HG03060 (cell line): ENCODE measurements around the gene TRPM3.

Experiments
- ATAC-seq: cut with Tn5 transposase; IDR thresholded peaks from one replicate; pipeline ENCODE4 v1.9.1; 2021; ENCODE audit warnings: low read depth, moderate number of reproducible peaks; ENCODE audit not compliant: unreplicated experiment

The TRPM3 gene

DNA sequence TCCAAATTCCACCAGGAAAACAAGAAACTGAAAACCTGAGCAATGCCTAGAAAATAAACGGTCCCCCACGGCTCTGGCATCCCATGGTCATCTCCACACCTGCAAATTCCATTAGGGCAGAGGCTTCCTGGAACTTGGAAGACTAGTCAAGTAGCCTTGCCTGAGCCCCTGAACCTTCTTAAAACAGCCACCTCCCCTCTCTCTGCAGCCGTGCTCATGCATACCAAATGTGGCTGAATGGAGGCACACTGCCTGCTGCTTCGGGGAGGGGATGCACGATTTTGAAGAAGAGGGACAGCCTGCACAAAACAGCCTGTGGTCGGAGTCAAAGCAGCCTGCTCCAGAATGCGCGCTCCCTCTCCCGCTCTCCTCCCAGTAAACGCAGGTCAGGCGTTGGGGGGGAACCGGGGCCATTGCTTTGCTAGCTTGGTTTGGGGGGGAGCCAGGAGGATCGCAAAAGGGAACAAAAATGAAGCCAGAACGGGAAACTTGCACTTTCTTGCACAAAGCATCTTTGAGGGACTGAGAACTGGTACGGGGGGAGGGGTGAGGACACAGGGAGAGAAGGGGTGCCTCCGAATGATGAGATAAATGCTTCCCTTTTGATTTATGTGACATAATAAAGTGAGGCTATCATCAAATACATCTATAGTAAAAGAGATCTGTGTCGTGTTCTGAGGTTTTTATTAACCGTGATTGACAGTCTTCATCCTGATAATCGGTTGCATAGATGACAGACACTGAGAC lies at the start of gene TRPM3:
TSS of gene TRPM3 (minus strand) at position 347 of the 747 bp plus-strand sequence. CDS start at position 80, 267 bp downstream.
- ATAC-seq, result no peak

- no peak for ATAC-seq
These were observed 47.0 kb upstream of the TRPM3 start for GRCh38 chr9:71168418-71168817.

- ATAC-seq, result no peak
These were observed 40.7 kb upstream of the TRPM3 start for GRCh38 chr9:71162126-71162525.

GRCh38 chr9:71157731-71158130 lies 36.3 kb upstream of the TRPM3 start:
- no peak for ATAC-seq

DNA sequence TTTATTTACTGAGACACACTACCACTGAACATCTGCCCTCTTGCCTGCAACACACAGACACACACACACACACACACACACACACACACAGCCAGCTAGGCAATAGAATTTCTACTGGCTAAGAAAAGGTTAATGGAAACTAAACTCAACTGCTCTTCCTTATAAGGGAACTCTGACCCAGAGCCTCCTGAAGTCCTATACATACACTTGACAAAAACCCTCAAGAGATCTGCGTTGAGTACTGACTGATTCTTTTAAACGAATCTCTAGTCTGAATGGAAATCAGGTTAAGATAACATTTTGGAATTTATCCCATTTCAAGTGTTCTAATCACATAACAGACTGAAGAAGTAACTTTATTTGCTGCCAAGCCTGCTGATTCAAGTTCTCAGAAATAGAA lies 25.9 kb upstream of the TRPM3 start:
- no peak for ATAC-seq

DNA sequence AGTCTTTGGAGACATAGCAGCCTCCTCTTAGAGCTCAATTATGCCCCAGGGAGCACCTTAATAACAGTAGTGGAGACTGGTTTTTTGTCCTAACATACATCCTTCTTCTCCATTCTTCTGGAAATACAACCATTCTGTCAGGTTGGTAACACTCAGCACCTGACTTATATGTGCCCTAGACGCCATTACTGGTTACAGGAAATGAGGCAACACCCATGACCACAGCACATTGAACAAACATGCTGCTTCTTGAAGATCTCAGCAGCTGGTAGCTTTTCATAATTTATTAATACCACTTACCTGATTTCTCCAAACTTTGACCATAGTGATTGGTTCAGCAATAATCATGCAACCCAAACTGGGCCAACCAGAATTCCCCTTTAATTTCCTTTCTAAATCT lies 25.1 kb upstream of the TRPM3 start:
- ATAC-seq, result no peak

- ATAC-seq, result no peak
These were observed 23.8 kb upstream of the TRPM3 start for GRCh38 chr9:71145179-71145578.

GRCh38 chr9:71144495-71144894 lies 23.1 kb upstream of the TRPM3 start:
- no peak for ATAC-seq

GRCh38 chr9:71136696-71137095 lies 15.3 kb upstream of the TRPM3 start:
- no peak for ATAC-seq

DNA sequence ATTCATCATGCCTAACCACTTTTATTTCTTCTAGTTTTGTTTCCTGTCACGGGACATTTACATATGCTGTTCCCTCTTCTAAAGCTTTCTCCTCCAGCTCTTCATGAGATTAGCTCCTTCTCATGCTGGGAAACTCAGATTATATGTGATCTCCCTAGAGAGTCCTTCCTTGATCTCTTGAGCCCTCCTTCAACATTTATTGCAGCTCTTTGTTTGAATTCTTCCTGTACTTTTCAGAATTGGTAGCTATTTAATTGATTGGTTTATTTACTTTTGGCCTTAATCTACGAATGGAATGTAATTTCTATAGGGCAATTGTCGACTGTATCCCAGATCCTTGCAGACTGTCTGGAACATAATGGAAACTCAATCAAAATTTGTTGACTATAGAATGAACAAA lies 9.7 kb upstream of the TRPM3 start:
- ATAC-seq, result no peak

- no peak for ATAC-seq
These were observed 9.1 kb upstream of the TRPM3 start for GRCh38 chr9:71130521-71130920.

DNA sequence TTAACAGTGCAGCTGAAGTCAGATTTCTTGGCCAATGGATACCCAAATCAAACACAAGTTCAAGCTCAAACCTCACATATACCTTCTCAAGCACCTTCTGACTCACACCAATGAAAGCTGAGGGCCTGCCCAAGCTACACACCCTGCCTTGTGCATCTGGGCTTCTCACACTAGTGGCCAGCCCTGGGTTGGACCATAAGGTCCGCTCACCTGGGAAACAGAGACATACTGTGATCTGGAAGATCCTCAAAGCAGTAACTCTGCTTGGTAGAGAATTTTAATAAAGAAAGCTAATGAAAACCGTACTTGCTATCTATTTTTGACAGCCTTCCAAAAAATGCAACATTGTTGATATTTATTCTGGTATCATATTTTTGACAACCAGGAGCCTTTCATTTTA lies 7.4 kb upstream of the TRPM3 start:
- ATAC-seq, result no peak

DNA sequence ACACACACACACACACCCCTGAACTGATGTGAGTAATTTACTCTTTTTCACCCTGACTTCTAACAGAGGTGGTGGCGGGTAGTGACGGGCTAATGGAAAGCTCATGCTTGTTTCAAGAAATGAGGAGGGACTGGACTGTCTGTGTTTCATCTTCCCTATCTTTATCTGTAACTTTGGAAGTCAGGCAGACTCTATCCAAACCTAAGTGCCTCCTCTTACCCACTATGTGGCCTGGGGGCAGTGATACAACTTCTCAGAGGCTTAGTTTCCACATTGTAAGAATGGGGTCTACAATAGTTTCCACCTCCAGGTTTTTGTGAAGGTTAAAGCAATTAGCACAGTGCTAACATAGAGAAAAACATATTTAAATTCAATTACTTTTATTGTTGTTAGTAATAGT lies 5.9 kb upstream of the TRPM3 start:
- ATAC-seq, result no peak

DNA sequence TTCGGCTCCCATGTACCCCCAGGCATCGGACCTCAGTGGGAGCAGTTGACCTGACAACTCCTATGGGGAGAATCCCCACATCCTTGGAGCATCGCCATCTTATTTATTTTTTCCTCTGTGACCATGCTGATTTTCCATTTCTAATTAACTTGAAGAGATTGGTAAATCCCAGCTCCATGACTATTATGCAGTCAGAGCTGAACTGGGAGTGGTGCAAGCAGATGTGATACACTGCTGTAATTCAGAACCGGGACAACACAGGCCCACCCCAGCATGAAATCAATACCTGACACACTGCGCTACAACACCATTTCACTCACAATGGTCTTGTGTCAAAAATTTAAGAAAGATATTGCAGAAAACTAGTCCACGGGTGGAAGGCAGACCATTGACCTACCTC lies 1.0 kb upstream of the TRPM3 start:
- no peak for ATAC-seq

- ATAC-seq, result no peak
These were observed 528 bp upstream of the TRPM3 start for GRCh38 chr9:71122022-71122275.

GRCh38 chr9:71120501-71121247 lies 747 bp downstream of the TRPM3 start:
- ATAC-seq, result no peak

DNA sequence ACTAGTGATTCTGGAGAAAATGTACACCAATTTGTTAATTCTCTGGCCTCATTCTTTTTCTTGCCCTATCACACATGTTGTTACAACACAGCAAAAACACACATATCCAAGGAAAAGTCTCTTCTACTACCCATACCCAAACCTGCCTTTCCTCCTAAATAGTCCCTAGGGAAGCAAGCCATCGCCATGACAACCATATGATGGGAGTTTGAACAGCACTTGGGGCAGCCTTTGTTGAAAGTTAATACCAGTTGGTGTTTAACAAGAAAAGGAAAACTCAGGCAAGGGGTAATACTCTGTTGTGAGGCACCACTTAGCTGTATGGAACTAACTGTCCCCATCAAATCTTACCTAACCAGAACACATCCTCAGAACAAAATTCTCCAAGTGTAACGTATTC lies 1.7 kb downstream of the TRPM3 start:
- no peak for ATAC-seq

GRCh38 chr9:71118324-71118723 lies 3.1 kb downstream of the TRPM3 start:
- no peak for ATAC-seq

GRCh38 chr9:71115448-71115975 lies 5.9 kb downstream of the TRPM3 start:
- ATAC-seq, result no peak

- no peak for ATAC-seq
These were observed 8.6 kb downstream of the TRPM3 start for GRCh38 chr9:71112866-71113265.

- ATAC-seq, result no peak
These were observed 12.5 kb downstream of the TRPM3 start for GRCh38 chr9:71108937-71109336.

DNA sequence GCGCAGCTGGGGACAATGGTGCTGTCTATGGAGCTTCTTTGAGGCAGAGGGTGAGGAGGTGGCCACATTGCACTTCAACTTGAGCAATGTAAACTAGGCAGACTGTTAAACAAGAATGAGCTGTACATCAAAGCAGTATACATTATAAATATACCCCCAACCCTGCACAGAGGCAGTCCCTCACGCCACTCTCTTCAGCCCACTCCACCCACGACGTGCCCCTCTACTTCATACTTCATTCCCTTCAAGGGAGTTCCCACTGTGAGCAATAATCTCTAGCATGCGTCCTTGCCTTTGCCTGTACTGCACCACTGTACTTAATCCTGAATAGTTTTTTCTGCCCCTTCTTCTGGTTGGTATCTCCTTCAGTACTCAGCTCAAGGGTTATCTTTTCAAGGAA lies 14.4 kb downstream of the TRPM3 start:
- ATAC-seq, result no peak
